ENCODE results near the gene BAG3. TPM values are rescaled to one million over a fixed set of nuclear protein-coding genes. Genes with fewer than 3 reads are reported as not detected.

Gene BAG3
- polyA plus RNA-seq, 1 donor from 2014 or later: 0.61 TPM

DNA sequence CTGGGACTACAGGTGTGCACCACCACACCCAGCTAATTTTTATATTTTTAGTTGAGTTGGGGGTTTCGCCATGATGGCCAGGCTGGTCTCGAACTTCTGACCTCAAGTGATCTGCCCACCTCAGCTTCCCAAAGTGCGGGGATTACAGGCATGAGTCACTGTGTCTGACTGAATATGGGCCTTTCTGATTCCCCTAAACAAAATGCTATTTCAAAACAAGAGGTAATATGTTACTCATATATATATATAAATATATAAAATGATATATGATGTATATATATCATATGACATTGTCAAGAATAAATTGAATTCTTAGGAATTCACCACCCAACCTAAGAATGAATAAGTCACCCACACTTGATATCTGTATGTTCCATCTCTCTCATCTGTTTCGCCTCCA is 41.7 kb upstream of the BAG3 start:
- TF ChIP-seq TAF1 (IDR thresholded peaks at IDR 0.05; ENCODE audit: low read depth): no peak
- TF ChIP-seq EZH2 (IDR thresholded peaks at IDR 0.05; ENCODE audit: borderline replicate concordance, insufficient read depth, low read length, poor library complexity, severe bottlenecking): no peak
- no peak for TF ChIP-seq RAD21 (conservative IDR thresholded peaks at IDR 0.05)
- no peak for TF ChIP-seq EP300 (conservative IDR thresholded peaks at IDR 0.05; ENCODE audit: poor library complexity, severe bottlenecking)
- no peak for TF ChIP-seq POLR2AphosphoS5 (IDR thresholded peaks at IDR 0.05)
- TF ChIP-seq SMC3 (conservative IDR thresholded peaks at IDR 0.05; ENCODE audit: poor library complexity): no peak
- TF ChIP-seq, protein P1, sequence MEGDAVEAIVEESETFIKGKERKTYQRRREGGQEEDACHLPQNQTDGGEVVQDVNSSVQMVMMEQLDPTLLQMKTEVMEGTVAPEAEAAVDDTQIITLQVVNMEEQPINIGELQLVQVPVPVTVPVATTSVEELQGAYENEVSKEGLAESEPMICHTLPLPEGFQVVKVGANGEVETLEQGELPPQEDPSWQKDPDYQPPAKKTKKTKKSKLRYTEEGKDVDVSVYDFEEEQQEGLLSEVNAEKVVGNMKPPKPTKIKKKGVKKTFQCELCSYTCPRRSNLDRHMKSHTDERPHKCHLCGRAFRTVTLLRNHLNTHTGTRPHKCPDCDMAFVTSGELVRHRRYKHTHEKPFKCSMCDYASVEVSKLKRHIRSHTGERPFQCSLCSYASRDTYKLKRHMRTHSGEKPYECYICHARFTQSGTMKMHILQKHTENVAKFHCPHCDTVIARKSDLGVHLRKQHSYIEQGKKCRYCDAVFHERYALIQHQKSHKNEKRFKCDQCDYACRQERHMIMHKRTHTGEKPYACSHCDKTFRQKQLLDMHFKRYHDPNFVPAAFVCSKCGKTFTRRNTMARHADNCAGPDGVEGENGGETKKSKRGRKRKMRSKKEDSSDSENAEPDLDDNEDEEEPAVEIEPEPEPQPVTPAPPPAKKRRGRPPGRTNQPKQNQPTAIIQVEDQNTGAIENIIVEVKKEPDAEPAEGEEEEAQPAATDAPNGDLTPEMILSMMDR (IDR thresholded peaks at IDR 0.05; ENCODE audit: poor library complexity, severe bottlenecking): no peak
- TF ChIP-seq, protein P2, sequence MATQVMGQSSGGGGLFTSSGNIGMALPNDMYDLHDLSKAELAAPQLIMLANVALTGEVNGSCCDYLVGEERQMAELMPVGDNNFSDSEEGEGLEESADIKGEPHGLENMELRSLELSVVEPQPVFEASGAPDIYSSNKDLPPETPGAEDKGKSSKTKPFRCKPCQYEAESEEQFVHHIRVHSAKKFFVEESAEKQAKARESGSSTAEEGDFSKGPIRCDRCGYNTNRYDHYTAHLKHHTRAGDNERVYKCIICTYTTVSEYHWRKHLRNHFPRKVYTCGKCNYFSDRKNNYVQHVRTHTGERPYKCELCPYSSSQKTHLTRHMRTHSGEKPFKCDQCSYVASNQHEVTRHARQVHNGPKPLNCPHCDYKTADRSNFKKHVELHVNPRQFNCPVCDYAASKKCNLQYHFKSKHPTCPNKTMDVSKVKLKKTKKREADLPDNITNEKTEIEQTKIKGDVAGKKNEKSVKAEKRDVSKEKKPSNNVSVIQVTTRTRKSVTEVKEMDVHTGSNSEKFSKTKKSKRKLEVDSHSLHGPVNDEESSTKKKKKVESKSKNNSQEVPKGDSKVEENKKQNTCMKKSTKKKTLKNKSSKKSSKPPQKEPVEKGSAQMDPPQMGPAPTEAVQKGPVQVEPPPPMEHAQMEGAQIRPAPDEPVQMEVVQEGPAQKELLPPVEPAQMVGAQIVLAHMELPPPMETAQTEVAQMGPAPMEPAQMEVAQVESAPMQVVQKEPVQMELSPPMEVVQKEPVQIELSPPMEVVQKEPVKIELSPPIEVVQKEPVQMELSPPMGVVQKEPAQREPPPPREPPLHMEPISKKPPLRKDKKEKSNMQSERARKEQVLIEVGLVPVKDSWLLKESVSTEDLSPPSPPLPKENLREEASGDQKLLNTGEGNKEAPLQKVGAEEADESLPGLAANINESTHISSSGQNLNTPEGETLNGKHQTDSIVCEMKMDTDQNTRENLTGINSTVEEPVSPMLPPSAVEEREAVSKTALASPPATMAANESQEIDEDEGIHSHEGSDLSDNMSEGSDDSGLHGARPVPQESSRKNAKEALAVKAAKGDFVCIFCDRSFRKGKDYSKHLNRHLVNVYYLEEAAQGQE (IDR thresholded peaks at IDR 0.05; ENCODE audit: borderline replicate concordance): no peak
- no peak for TF ChIP-seq MXI1 (conservative IDR thresholded peaks at IDR 0.05; ENCODE audit: poor library complexity, severe bottlenecking)

DNA sequence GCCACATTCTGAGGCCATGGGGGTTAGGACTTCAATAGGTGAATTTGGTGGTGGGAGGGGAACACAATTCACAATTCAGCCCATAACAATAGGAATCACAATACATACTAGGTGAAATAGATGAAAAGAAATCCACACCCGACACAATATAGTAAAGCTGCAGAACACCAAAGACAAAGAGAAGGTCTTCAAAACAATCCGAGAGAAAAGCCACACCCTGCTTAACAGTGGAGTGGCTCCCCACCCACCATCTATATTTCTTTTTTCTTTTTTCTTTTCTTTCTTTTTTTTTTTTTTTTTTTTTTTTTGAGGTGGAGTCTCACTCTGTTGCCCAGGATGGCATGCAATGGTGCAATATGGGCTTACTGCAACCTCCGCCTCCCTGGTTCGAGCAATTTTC is 39.7 kb upstream of the BAG3 start:
- H3K4me3 ChIP-seq (ENCODE audit: low read length): no peak overlapping the region
- TF ChIP-seq TAF1 (IDR thresholded peaks at IDR 0.05; ENCODE audit: low read depth) (no peak), MXI1 (conservative IDR thresholded peaks at IDR 0.05; ENCODE audit: poor library complexity, severe bottlenecking) (no peak), RAD21 (conservative IDR thresholded peaks at IDR 0.05) (no peak), SMC3 (conservative IDR thresholded peaks at IDR 0.05; ENCODE audit: poor library complexity) (no peak), EP300 (conservative IDR thresholded peaks at IDR 0.05; ENCODE audit: poor library complexity, severe bottlenecking) (no peak), EZH2 (IDR thresholded peaks at IDR 0.05; ENCODE audit: borderline replicate concordance, insufficient read depth, low read length, poor library complexity, severe bottlenecking) (no peak), POLR2AphosphoS5 (IDR thresholded peaks at IDR 0.05) (no peak)
- TF ChIP-seq, protein P2 (IDR thresholded peaks at IDR 0.05; ENCODE audit: borderline replicate concordance): no peak
- TF ChIP-seq, protein P1 (IDR thresholded peaks at IDR 0.05; ENCODE audit: poor library complexity, severe bottlenecking): no peak

More for the DNA sequence above, 41.7 kb upstream of the BAG3 start:
- H3K36me3 ChIP-seq (ENCODE audit: insufficient read depth, low read length): no peaks in the 10 kb centered on the region
- H3K27me3 ChIP-seq (ENCODE audit: insufficient read depth, low read depth, low read length): no peaks in the 10 kb centered on the region
- no peaks in the 10 kb centered on the region for H4K20me1 ChIP-seq (ENCODE audit: insufficient read depth)
- no peak overlapping the region for H2AFZ ChIP-seq (ENCODE audit: low read depth, low read length)
- no peaks in the 10 kb centered on the region for H3K9me2 ChIP-seq (ENCODE audit: insufficient read depth, low read length)
- no peak overlapping the region for H3K27ac ChIP-seq (ENCODE audit: low read length)
- H3K9ac ChIP-seq (ENCODE audit: low read length): no peak overlapping the region
- no peak overlapping the region for H3K4me2 ChIP-seq (ENCODE audit: low read length)
- H3F3A ChIP-seq (ENCODE audit: insufficient read depth, low read length, poor library complexity, severe bottlenecking): no peaks in the 10 kb centered on the region
- no peak overlapping the region for H3K4me3 ChIP-seq (ENCODE audit: low read length)
- no peaks in the 10 kb centered on the region for H3K79me2 ChIP-seq (replicated peaks; ENCODE audit: insufficient read depth, low read length)
- H3K9me3 ChIP-seq (ENCODE audit: low read length): no peaks in the 10 kb centered on the region

More for the DNA sequence above, 39.7 kb upstream of the BAG3 start:
- Histone ChIP-seq H3F3A (ENCODE audit: insufficient read depth, low read length, poor library complexity, severe bottlenecking) (no peaks in the 10 kb centered on the region), H3K27me3 (ENCODE audit: insufficient read depth, low read depth, low read length) (no peaks in the 10 kb centered on the region), H3K27ac (ENCODE audit: low read length) (no peak overlapping the region), H3K79me2 (replicated peaks; ENCODE audit: insufficient read depth, low read length) (no peaks in the 10 kb centered on the region), H3K9ac (ENCODE audit: low read length) (no peak overlapping the region), H4K20me1 (ENCODE audit: insufficient read depth) (no peaks in the 10 kb centered on the region), H3K36me3 (ENCODE audit: insufficient read depth, low read length) (no peaks in the 10 kb centered on the region), H3K4me2 (ENCODE audit: low read length) (no peak overlapping the region), H3K9me3 (ENCODE audit: low read length) (no peaks in the 10 kb centered on the region), H2AFZ (ENCODE audit: low read depth, low read length) (no peak overlapping the region), H3K9me2 (ENCODE audit: insufficient read depth, low read length) (no peaks in the 10 kb centered on the region)

All from neural cell (in vitro differentiated cells).